OCI-LY7 (cell line): ENCODE measurements around the gene PCDH9. TPM values are rescaled to one million over a fixed set of nuclear protein-coding genes. Genes with fewer than 3 reads are reported as not detected.

Experiments used
- BruUV-seq: library from RNA; stranded (reverse); fragments of 400-500 nt; replicated peaks from 2 replicates; lab custom pipeline; 2021; lab: Mats Ljungman, UMichigan
- CTCF ChIA-PET: fragments of 300-600 bp; sonication (Branson Sonifier 250); formaldehyde crosslinking; loops from one replicate; lab custom pipeline; 2022; ENCODE audit warnings: antibody characterized with exemption; ENCODE audit not compliant: unreplicated experiment; lab: Charles Lee
- POLR2A ChIA-PET: fragments of 300-600 bp; sonication (Branson Sonifier 250); formaldehyde crosslinking; loops from one replicate; lab custom pipeline; 2022; ENCODE audit warnings: antibody characterized with exemption; lab: Charles Lee
- DNase-seq: peaks from one replicate; pipeline ENCODE4 v3.0.0-alpha.2; 2015; ENCODE audit warnings: low spot score
- H2AFZ ChIP-seq: fragments of 200-600 bp; sonication (generic), shearing (Covaris generic); 2 replicates; pipeline ENCODE4 v1.6.1; 2014; ENCODE audit warnings: mild to moderate bottlenecking, antibody characterized with exemption, low read length, moderate library complexity
- H3K27ac ChIP-seq: fragments of 200-600 bp; sonication (generic); 2 replicates; pipeline ENCODE4 v1.5.1; 2014; ENCODE audit warnings: mixed run types, low read depth, mild to moderate bottlenecking, moderate library complexity, low read length, inconsistent platforms; ENCODE audit not compliant: poor library complexity, severe bottlenecking
- H3K36me3 ChIP-seq: fragments of 200-600 bp; sonication (generic); 2 replicates; pipeline ENCODE4 v1.6.1; 2014; ENCODE audit warnings: mild to moderate bottlenecking, antibody characterized with exemption, low read length, moderate library complexity, mixed read lengths; ENCODE audit not compliant: insufficient read depth
- H3K4me1 ChIP-seq: fragments of 200-600 bp; sonication (generic); 2 replicates; pipeline ENCODE4 v1.5.1; 2014; ENCODE audit warnings: mild to moderate bottlenecking, low read length; ENCODE audit not compliant: insufficient read depth, poor library complexity, severe bottlenecking
- H3K4me2 ChIP-seq: fragments of 200-600 bp; sonication (generic); 2 replicates; pipeline ENCODE4 v1.6.1; 2014; ENCODE audit warnings: mild to moderate bottlenecking, low read length
- H3K4me3 ChIP-seq: fragments of 200-600 bp; sonication (generic); 2 replicates; pipeline ENCODE4 v1.5.1; 2014; ENCODE audit warnings: mild to moderate bottlenecking, low read depth, low read length; ENCODE audit not compliant: poor library complexity, severe bottlenecking
- H3K79me2 ChIP-seq: fragments of 200-600 bp; sonication (generic); 2 replicates; pipeline ENCODE4 v1.6.1; 2016; ENCODE audit warnings: low read depth, mild to moderate bottlenecking, low read length, moderate library complexity, mixed read lengths; ENCODE audit not compliant: insufficient read depth
- H3K9me2 ChIP-seq: fragments of 200-600 bp; sonication (generic); 2 replicates; pipeline ENCODE4 v1.6.1; 2016; ENCODE audit warnings: mild to moderate bottlenecking, low read length, mixed read lengths; ENCODE audit not compliant: insufficient read depth
- H3K9me3 ChIP-seq: fragments of 200-600 bp; sonication (generic); 2 replicates; pipeline ENCODE4 v1.6.1; 2014; ENCODE audit warnings: mild to moderate bottlenecking, mixed run types, low read length, mixed read lengths
- H4K20me1 ChIP-seq: fragments of 200-600 bp; sonication (generic); 2 replicates; pipeline ENCODE4 v1.6.1; 2014; ENCODE audit warnings: mild to moderate bottlenecking, antibody characterized with exemption, low read length, moderate library complexity, mixed read lengths; ENCODE audit not compliant: insufficient read depth
- EZH2phosphoT487 ChIP-seq: fragments of 200-600 bp; sonication (generic); IDR thresholded peaks from 2 replicates; pipeline ENCODE4 v1.6.1; 2018; ENCODE audit warnings: low read depth, borderline replicate concordance, mild to moderate bottlenecking, mixed run types, antibody characterized with exemption, low read length, moderate library complexity, mixed read lengths
- intact Hi-C: fragments of 100-400 bp; cut with micrococcal nuclease; formaldehyde crosslinking; loops from one replicate; pipeline ENCODE4 v1.10.0; 2022; ENCODE audit not compliant: unreplicated experiment
- total RNA-seq, 2 experiments: library from RNA; depleted of rRNA in 1 of 2; stranded (reverse); fragments of >200 nt in 1 of 2; shearing (Covaris generic) in 1 of 2; gene quantifications; 2 replicates each; pipeline ENCODE4 v1.2.3, GENCODE V29; 2014 to 2022
- TF ChIP-seq, protein P1 (sequence below): fragments of 200-600 bp; sonication (generic); conservative IDR thresholded peaks from 2 replicates; pipeline ENCODE4 v1.5.1; 2014; ENCODE audit warnings: mild to moderate bottlenecking, antibody characterized with exemption, low read length, moderate library complexity, mixed read lengths

The PCDH9 gene
- total RNA-seq, 2 experiments from 2014 or later = 20.1 to 26.0 TPM

GRCh38 chr13:67015976-67016600 lies 214.0 kb downstream of the PCDH9 start:
- Histone ChIP-seq H4K20me1 (no peaks in the 10 kb centered on the region), H3K4me3 (no peak overlapping the region), H3K9me3 (no peaks in the 10 kb centered on the region), H3K27ac (no peak overlapping the region), H3K79me2 (no peaks in the 10 kb centered on the region), H3K4me1 (no peaks in the 10 kb centered on the region), H3K36me3 (no peaks in the 10 kb centered on the region), H2AFZ (no peak overlapping the region), H3K9me2 (no peaks in the 10 kb centered on the region), H3K4me2 (no peak overlapping the region)
- ChIA-PET POLR2A (interaction anchor here (0.8 to 2.3 kb wide), 8 partner anchors 8 to 208 kb away, joined by 3 to 9 read pairs (median 4); no protein-coding TSS in a partner anchor), CTCF (no interaction called here)
- no TSS peak for BruUV-seq
- intact Hi-C loops = no loop called here
- TF ChIP-seq, protein P1, sequence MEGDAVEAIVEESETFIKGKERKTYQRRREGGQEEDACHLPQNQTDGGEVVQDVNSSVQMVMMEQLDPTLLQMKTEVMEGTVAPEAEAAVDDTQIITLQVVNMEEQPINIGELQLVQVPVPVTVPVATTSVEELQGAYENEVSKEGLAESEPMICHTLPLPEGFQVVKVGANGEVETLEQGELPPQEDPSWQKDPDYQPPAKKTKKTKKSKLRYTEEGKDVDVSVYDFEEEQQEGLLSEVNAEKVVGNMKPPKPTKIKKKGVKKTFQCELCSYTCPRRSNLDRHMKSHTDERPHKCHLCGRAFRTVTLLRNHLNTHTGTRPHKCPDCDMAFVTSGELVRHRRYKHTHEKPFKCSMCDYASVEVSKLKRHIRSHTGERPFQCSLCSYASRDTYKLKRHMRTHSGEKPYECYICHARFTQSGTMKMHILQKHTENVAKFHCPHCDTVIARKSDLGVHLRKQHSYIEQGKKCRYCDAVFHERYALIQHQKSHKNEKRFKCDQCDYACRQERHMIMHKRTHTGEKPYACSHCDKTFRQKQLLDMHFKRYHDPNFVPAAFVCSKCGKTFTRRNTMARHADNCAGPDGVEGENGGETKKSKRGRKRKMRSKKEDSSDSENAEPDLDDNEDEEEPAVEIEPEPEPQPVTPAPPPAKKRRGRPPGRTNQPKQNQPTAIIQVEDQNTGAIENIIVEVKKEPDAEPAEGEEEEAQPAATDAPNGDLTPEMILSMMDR = no peak
- TF ChIP-seq EZH2phosphoT487 = no peak
- DNase-seq = no peak

DNA sequence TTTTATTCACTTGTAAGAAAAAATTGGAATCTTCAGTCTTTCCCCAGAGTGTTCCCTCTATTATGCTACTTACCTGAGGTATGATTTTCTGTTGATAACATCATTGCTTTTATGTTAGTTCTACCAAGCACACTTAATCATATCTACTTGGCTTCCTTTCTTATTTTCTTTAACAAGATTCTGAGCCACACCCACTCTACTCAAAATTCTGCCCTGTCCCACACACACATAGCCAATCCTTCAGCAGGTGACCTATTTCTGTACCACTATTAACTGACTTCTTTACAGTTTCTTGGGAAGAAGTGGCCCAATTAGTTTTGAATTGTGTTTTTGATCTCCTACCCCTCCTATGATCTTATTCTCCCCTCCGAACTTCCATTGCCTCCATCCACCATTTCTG lies 215.7 kb downstream of the PCDH9 start:
- Histone ChIP-seq H4K20me1 (no peaks in the 10 kb centered on the region), H3K4me2 (no peak overlapping the region), H3K9me2 (no peaks in the 10 kb centered on the region; the same call in 1 of the 2 replicates), H3K4me3 (no peak overlapping the region), H3K36me3 (no peaks in the 10 kb centered on the region), H3K27ac (no peak overlapping the region), H3K9me3 (no peaks in the 10 kb centered on the region), H3K4me1 (no peaks in the 10 kb centered on the region), H2AFZ (no peak overlapping the region), H3K79me2 (no peaks in the 10 kb centered on the region)
- intact Hi-C loops = no loop called here
- TF ChIP-seq, protein P1 = no peak
- TF ChIP-seq EZH2phosphoT487 = no peak
- ChIA-PET CTCF (no interaction called here), POLR2A (no interaction called here)
- DNase-seq = no peak
- BruUV-seq = no TSS peak

DNA sequence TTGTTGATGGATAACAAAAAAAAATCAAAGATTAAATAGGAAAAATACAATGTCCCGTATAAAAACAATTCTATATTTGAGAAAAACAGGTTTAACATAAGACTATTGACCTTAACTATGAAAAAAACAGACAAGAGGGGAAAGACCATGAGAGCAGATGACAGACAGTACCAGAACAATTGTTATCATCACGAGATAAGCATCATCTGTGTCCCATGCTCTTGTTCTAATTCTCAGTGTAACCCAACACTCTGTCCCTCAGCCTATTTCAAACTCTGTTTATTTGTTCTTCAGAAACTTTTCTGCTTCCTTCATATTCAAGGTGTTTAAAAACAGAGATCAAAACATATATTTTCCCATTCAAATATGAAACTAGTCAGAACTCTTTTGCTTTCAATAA lies 216.4 kb downstream of the PCDH9 start:
- POLR2A ChIA-PET = interaction anchor here (0.6 to 1.1 kb wide), 3 partner anchors 18 to 194 kb away, joined by 3 to 4 read pairs (median 4); no protein-coding TSS in a partner anchor
- H3K4me2 ChIP-seq = no peak overlapping the region
- BruUV-seq = no TSS peak
- no peak overlapping the region for H3K27ac ChIP-seq
- no peak for DNase-seq
- intact Hi-C loops = no loop called here
- TF ChIP-seq, protein P1 = no peak
- no peak for TF ChIP-seq EZH2phosphoT487
- H3K9me3 ChIP-seq = no peaks in the 10 kb centered on the region
- no peak overlapping the region for H3K4me3 ChIP-seq
- no peaks in the 10 kb centered on the region; the same call in 1 of the 2 replicates for H3K9me2 ChIP-seq
- H3K79me2 ChIP-seq = no peaks in the 10 kb centered on the region
- no peak overlapping the region for H2AFZ ChIP-seq
- no peaks in the 10 kb centered on the region for H4K20me1 ChIP-seq
- no peaks in the 10 kb centered on the region for H3K36me3 ChIP-seq
- CTCF ChIA-PET = no interaction called here
- H3K4me1 ChIP-seq = no peaks in the 10 kb centered on the region
